ENCODE measurements around the gene MUC6.

MUC6 gene

DNA sequence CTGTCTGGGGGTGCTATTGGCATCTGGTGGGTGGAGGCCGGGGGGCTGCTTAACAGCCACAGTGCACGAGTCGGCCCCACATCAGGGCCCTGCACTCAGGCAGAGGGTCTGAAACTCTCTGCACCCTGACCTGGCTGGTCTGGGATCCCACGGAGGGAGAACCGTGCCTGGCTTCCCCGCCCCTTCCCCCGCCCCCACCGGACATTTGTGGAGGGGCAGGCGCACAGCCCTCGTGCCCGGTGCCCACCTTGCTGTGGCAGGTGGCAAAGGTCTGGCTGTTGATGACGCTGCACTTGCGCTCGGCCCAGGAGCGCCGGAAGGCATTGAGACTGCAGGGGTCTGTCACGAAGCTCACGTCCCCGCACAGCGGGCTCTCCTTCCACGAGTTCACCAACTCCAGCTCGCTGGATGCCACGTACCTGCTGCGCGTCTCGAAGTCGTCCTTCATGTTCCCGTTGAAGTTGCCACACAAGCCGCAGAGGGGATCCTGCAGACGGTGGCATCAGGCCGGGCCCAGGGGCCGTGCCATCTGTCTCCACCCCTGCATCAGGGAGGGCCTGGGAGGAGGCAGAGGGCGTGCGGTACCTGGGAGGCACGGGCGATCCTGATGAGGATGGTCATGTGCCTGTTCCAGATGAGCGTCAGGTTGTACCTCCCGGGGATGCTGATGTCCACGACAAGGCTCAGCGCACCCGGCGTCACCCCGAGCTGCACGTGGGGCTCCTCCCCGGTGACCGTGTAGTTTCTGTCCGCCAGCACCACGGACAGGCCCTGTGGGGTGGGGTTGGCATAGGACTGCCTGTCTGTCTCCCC, 11.7 kb downstream of the MUC6 start:
- no peak overlapping the region for H3K27ac ChIP-seq (ENCODE audit: extremely low read depth, low read depth, low read length)
- ChIA-PET POLR2A (no interaction called here), CTCF (no interaction called here)
- no peaks in the 10 kb centered on the region for H3K4me1 ChIP-seq (ENCODE audit: control insufficient read depth, insufficient read depth, low read length)
- H3K4me3 ChIP-seq (ENCODE audit: low read depth, low read length) = no peak overlapping the region
- TF ChIP-seq, protein P1, sequence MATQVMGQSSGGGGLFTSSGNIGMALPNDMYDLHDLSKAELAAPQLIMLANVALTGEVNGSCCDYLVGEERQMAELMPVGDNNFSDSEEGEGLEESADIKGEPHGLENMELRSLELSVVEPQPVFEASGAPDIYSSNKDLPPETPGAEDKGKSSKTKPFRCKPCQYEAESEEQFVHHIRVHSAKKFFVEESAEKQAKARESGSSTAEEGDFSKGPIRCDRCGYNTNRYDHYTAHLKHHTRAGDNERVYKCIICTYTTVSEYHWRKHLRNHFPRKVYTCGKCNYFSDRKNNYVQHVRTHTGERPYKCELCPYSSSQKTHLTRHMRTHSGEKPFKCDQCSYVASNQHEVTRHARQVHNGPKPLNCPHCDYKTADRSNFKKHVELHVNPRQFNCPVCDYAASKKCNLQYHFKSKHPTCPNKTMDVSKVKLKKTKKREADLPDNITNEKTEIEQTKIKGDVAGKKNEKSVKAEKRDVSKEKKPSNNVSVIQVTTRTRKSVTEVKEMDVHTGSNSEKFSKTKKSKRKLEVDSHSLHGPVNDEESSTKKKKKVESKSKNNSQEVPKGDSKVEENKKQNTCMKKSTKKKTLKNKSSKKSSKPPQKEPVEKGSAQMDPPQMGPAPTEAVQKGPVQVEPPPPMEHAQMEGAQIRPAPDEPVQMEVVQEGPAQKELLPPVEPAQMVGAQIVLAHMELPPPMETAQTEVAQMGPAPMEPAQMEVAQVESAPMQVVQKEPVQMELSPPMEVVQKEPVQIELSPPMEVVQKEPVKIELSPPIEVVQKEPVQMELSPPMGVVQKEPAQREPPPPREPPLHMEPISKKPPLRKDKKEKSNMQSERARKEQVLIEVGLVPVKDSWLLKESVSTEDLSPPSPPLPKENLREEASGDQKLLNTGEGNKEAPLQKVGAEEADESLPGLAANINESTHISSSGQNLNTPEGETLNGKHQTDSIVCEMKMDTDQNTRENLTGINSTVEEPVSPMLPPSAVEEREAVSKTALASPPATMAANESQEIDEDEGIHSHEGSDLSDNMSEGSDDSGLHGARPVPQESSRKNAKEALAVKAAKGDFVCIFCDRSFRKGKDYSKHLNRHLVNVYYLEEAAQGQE (tag by site-specific recombination; IDR thresholded peaks at IDR 0.05) = 0 out of 2 replicates have a peak, but pooled peaks have one; percentile 49
- no peak for TF ChIP-seq KLF16 (tag by site-specific recombination; IDR thresholded peaks at IDR 0.05)
- no peaks in the 10 kb centered on the region for H3K9me3 ChIP-seq (ENCODE audit: control insufficient read depth, insufficient read depth, low read depth, low read length)
- H3K36me3 ChIP-seq (ENCODE audit: control insufficient read depth in 2 of 2, insufficient read depth in 1 of 2, low read length in 2 of 2) = no peaks in the 10 kb centered on the region

DNA sequence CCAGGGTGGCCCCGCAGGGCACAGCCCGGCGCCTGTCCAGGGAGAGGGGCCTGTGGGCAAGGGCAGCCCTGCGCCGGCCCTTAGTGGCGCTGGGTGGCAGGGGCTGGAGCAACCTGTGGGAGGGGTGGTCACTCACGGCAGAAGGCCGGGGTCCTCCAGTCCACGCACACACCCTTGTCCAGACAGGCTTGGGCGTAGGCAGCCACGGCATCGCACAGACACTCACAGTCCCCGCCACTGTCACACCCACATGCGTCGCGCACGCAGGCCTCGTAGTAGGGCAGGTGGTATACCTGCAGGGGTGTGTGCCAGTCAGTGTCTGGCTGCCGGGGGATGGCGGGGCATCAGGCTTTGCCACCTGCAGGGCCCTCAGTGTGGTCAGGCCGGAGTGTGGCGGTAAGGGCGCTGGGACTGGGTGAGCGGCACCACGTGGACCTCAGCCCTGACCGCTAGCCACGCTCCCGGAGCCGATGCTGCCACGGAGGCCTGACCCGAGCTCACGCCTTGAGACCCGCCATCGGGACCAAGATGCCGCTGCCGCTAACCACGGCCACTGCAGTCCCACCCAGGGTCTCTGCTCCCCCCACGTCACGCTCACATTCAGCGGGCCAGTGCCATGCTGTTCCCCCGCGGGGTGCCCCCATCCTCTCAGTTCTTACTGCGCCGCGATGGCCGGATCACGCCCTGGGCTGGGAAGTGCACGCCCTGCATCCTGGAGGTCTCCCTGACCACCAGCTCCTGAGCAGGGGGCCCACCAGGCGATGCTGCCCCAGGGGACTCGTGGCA, 12.5 kb downstream of the MUC6 start:
- ChIA-PET CTCF (no interaction called here), POLR2A (no interaction called here)
- H3K4me1 ChIP-seq (ENCODE audit: control insufficient read depth, insufficient read depth, low read length) = no peaks in the 10 kb centered on the region
- H3K9me3 ChIP-seq (ENCODE audit: control insufficient read depth, insufficient read depth, low read depth, low read length) = no peaks in the 10 kb centered on the region
- H3K4me3 ChIP-seq (ENCODE audit: low read depth, low read length) = no peak overlapping the region
- no peak overlapping the region for H3K27ac ChIP-seq (ENCODE audit: extremely low read depth, low read depth, low read length)
- TF ChIP-seq, protein P2, sequence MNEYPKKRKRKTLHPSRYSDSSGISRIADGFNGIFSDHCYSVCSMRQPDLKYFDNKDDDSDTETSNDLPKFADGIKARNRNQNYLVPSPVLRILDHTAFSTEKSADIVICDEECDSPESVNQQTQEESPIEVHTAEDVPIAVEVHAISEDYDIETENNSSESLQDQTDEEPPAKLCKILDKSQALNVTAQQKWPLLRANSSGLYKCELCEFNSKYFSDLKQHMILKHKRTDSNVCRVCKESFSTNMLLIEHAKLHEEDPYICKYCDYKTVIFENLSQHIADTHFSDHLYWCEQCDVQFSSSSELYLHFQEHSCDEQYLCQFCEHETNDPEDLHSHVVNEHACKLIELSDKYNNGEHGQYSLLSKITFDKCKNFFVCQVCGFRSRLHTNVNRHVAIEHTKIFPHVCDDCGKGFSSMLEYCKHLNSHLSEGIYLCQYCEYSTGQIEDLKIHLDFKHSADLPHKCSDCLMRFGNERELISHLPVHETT (tag by site-specific recombination; IDR thresholded peaks at IDR 0.05) = no peak
- TF ChIP-seq, protein P3, sequence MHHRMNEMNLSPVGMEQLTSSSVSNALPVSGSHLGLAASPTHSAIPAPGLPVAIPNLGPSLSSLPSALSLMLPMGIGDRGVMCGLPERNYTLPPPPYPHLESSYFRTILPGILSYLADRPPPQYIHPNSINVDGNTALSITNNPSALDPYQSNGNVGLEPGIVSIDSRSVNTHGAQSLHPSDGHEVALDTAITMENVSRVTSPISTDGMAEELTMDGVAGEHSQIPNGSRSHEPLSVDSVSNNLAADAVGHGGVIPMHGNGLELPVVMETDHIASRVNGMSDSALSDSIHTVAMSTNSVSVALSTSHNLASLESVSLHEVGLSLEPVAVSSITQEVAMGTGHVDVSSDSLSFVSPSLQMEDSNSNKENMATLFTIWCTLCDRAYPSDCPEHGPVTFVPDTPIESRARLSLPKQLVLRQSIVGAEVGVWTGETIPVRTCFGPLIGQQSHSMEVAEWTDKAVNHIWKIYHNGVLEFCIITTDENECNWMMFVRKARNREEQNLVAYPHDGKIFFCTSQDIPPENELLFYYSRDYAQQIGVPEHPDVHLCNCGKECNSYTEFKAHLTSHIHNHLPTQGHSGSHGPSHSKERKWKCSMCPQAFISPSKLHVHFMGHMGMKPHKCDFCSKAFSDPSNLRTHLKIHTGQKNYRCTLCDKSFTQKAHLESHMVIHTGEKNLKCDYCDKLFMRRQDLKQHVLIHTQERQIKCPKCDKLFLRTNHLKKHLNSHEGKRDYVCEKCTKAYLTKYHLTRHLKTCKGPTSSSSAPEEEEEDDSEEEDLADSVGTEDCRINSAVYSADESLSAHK (tag by site-specific recombination; IDR thresholded peaks at IDR 0.05) = no peak
- TF ChIP-seq HOXC10 (CRISPR knock-in tag; IDR thresholded peaks at IDR 0.05) (no peak), ZNF707 (tag by site-specific recombination; IDR thresholded peaks at IDR 0.05) (no peak)
- TF ChIP-seq, protein P4, sequence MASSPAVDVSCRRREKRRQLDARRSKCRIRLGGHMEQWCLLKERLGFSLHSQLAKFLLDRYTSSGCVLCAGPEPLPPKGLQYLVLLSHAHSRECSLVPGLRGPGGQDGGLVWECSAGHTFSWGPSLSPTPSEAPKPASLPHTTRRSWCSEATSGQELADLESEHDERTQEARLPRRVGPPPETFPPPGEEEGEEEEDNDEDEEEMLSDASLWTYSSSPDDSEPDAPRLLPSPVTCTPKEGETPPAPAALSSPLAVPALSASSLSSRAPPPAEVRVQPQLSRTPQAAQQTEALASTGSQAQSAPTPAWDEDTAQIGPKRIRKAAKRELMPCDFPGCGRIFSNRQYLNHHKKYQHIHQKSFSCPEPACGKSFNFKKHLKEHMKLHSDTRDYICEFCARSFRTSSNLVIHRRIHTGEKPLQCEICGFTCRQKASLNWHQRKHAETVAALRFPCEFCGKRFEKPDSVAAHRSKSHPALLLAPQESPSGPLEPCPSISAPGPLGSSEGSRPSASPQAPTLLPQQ (tag by site-specific recombination; IDR thresholded peaks at IDR 0.05) = no peak
- TF ChIP-seq, protein P5, sequence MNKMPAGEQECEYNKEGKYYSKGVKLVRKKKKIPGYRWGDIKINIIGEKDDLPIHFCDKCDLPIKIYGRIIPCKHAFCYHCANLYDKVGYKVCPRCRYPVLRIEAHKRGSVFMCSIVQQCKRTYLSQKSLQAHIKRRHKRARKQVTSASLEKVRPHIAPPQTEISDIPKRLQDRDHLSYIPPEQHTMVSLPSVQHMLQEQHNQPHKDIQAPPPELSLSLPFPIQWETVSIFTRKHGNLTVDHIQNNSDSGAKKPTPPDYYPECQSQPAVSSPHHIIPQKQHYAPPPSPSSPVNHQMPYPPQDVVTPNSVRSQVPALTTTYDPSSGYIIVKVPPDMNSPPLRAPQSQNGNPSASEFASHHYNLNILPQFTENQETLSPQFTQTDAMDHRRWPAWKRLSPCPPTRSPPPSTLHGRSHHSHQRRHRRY (tag by site-specific recombination; IDR thresholded peaks at IDR 0.05) = no peak
- no peaks in the 10 kb centered on the region for H3K36me3 ChIP-seq (ENCODE audit: control insufficient read depth in 2 of 2, insufficient read depth in 1 of 2, low read length in 2 of 2)
